Testis (tissue), 2 donors: ENCODE measurements around the gene CBLB.

ENCODE experiments used
- CTCF ChIP-seq, 3 experiments: fragments of 450-650 bp in 2 of 3; fragments of 200-600 bp in 1 of 3; sonication (generic) in 1 of 3; IDR thresholded peaks; one replicate each; pipeline ENCODE4 v1.5.1; 2016 to 2019; ENCODE audit warnings: antibody characterized with exemption in 3 of 3, mild to moderate bottlenecking in 2 of 3, moderate library complexity in 1 of 3
- POLR2A ChIP-seq: fragments of 450-650 bp; IDR thresholded peaks from one replicate; pipeline ENCODE4 v1.6.1; 2017; ENCODE audit warnings: antibody characterized with exemption, mild to moderate bottlenecking, moderate library complexity

GRCh38 chr3:105826778-105827634 is 41.8 kb downstream of the CBLB start:
- TF ChIP-seq CTCF (IDR thresholded peaks at IDR 0.05), result no peak
- no peak for TF ChIP-seq POLR2A
